ENCODE results near the gene RTL3.

RTL3 gene

DNA sequence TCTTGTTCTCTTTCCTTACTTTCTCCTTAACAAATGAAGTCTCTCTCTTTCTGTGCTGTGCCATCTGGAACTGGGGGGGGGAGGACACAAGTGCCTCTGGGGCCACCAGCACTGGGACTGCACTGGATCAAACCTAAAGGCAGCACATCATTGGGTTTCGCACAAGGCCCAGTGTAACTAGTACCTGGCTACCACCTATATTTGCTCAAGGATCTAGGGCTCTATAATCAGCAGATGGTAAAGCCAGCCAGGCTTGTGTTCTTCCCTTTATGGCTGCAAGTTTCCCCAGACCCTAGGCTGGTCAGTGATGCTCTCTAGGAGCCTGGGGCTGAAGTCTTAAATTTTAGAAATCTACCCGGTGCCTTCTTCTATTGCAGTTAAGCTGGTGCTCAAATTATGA is 40.1 kb downstream of the RTL3 start:
- no peak for DNase-seq (ENCODE audit: low read depth in 2 of 2)

DNA sequence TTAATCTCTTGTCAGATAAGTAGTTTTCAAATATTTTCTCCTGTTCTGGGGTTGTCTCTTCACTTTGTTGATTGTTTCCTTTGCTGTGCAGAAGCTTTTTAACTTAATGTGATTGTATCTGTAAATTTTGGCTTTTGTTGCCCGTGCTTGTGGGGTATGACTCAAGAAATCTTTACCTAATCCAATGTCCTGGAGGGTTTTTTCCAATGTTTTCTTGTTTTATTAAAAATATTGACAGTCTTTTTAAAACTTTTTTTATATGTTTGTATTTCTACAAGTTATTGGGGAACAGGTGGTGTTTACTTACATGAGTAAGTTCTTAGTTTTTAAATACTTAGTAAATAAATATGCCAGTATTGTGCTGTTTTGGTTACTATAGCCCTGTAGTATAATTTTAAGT is 44.9 kb downstream of the RTL3 start:
- DNase-seq (ENCODE audit: low read depth in 2 of 2) = no peak
